HG03342 (cell line): ENCODE results near the gene TTC8.
"Not testable (repeated sequence)": the region's sequence is repeated elsewhere in the genome, so short reads cannot be mapped to it uniquely, and the experiment has no call there.

Source experiments
- ATAC-seq: cut with Tn5 transposase; IDR thresholded peaks from one replicate; pipeline ENCODE4 v1.9.1; 2021; ENCODE audit warnings: mild to moderate bottlenecking, moderate library complexity; ENCODE audit not compliant: unreplicated experiment

The TTC8 gene

GRCh38 chr14:88823968-88824313, 510 bp upstream of the TTC8 start:
- peak; percentile 8 for ATAC-seq

DNA sequence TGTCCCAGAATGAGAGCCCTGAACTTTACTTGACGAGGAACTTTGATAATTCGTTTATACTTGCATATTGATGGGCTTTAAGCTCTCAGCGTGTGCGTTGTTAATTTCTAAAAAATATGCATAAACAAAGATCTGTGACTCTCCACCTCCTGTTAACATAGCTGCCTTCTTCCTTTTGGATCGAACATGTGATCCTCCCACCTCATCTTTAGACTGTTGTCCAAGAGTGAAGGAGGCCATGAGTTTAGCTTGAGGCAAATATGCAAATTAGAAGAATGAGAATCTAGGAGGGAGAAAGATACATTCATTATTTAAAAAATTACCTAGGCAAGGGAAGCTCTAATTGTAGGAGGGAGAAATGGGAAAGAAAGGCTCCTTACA, 617 bp downstream of the TTC8 start:
- no peak for ATAC-seq

- no peak for ATAC-seq
Observed at GRCh38 chr14:88825503-88825902, 1.1 kb downstream of the TTC8 start.

- no peak for ATAC-seq
Observed at GRCh38 chr14:88829188-88829587, 4.7 kb downstream of the TTC8 start.

GRCh38 chr14:88829685-88830302, 5.3 kb downstream of the TTC8 start:
- no peak for ATAC-seq

DNA sequence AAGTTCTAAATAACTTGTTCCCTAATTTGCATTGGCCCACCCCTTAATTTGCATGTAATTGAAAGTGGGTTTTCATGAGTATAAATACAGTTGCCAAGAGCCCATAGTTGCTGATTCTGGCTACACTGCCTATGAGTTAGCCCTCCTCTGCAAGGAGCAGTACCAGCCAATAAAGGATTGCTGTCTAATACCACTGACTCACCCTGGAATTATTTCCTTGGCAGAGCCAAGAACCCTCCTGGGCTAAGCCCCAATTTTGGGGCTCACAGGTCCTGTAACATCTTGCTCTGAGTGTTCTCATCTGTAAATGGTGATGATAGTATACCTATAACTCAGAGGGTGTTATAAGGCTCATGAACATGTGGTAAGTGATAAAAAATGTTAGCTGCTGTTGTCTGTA, 6.8 kb downstream of the TTC8 start:
- ATAC-seq: no peak

DNA sequence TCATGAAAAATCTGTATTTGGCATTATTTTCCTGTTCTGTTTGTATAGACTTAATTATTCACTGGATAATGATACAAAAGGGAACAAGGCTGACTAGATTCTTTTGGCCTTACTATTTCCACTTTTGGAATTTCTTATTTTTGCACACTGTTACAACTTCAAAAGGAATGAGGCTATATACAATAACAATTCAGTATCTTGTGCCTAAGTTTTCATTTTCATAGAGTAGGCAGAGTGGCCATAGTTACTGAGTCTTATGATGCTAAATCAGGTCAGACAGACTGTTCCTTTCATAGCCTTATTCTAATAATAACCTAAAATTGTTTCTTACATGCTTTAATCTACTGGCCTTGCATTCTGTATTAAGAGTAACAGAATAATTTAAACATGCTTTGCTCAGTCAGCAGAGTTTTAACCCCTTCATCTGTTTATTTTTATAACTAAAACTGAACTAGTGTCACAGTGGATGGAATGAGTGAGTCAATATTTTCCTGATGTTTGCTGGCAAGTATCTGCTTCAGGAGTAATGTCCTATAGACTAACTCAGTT, 10.5 kb downstream of the TTC8 start:
- no peak for ATAC-seq

- no peak for ATAC-seq
Observed at GRCh38 chr14:88835661-88836060, 11.2 kb downstream of the TTC8 start.

GRCh38 chr14:88837495-88837894, 13.0 kb downstream of the TTC8 start:
- no peak for ATAC-seq

- ATAC-seq: no peak
Observed at GRCh38 chr14:88838015-88838414, 13.6 kb downstream of the TTC8 start.

GRCh38 chr14:88840926-88841325, 16.5 kb downstream of the TTC8 start:
- no peak for ATAC-seq

DNA sequence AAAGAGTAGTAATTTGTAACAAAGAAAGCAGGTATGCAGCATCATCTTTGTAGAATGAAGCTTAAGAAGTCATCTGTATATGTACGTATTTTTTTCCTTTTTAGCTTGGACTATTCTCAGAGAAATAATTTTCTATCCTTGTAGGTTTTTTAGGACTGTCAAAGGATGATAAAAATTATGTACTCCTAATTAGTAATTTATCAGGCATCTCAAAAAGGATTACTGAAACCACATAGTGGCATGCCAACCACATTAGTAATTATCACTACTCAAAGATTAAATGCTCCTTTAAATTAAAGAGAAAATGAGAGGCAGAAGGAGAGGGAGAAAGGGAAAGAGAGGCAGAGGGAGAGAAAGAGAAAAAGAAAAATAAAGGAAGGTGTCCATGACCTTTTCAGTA, 17.3 kb downstream of the TTC8 start:
- ATAC-seq: no peak

DNA sequence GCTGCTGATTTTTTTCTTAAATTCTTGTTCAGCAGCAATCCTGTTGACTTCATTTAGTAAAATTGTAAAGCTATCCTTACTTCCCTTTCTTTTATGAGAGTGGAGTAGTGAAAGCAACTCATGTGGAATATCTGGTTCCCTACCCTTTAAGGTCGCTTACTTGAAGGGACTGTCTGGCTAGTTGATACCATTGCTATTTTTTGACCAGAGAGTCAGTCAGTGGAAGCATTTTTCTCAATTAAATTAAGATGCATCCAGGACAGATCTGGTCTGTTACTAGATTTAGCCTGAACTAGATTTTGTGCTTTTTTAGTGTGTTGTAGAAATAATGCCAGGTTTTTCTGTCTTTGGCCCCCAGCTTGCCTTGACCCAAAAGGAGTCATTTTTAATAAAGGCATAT, 18.0 kb downstream of the TTC8 start:
- no peak for ATAC-seq

GRCh38 chr14:88844980-88845491, 20.6 kb downstream of the TTC8 start:
- ATAC-seq: no peak

DNA sequence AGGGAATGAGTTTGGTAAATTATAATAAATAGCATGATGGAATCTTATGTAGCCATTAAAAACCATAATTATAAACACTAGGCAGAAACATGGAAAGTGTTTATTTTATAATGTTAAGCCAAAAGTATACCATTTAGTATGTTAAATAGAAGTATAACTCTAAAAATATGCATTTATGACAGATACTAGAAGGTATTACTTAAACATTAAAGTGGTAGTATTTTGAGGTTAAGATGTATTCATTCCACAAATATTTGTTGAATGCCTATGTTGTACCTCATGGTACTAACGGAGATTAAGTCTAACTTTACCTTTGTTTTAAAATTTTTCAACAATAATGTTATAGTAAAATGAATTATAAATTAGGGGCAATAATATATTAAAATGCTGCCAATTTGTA, 24.1 kb downstream of the TTC8 start:
- ATAC-seq: no peak

DNA sequence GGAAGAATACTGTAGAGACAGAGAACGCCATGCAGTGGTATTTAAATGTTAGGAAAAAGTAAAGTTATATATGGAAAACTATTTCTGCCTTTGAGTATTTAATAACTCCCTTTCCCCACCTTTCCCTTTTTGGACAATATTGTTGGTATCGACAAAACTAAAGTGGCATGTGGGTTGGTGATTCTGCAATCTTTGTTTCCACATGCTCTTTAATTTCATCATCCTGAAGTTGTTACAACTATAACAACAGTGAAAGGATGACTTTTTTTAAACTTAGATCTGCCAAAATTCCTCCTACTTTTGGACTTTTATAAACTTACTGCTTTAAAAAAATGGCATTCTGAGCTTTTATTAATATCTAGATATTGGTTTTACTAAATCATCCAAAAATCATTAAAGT, 25.3 kb downstream of the TTC8 start:
- ATAC-seq: no peak

GRCh38 chr14:88851587-88851986, 27.1 kb downstream of the TTC8 start:
- no peak for ATAC-seq

GRCh38 chr14:88852632-88853031, 28.2 kb downstream of the TTC8 start:
- no peak for ATAC-seq

DNA sequence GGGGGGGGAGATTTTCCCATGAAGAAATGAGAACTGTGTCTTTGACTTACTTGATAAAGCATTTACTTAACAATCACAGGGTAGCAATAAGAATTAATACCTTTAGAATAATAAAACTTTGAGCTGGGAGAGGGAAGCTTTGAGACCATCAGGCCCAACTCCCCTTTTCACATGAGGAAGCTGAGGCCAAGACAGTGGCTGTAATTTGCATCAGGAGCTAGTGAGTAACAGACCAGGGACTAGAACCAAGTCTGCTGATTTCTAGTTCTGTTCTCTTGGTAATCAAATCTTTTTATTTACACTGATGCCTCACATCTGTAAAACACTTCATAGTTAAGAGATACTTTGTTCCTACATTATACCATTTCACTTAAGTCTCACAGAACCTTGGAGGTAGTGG, 28.7 kb downstream of the TTC8 start:
- ATAC-seq: no peak

DNA sequence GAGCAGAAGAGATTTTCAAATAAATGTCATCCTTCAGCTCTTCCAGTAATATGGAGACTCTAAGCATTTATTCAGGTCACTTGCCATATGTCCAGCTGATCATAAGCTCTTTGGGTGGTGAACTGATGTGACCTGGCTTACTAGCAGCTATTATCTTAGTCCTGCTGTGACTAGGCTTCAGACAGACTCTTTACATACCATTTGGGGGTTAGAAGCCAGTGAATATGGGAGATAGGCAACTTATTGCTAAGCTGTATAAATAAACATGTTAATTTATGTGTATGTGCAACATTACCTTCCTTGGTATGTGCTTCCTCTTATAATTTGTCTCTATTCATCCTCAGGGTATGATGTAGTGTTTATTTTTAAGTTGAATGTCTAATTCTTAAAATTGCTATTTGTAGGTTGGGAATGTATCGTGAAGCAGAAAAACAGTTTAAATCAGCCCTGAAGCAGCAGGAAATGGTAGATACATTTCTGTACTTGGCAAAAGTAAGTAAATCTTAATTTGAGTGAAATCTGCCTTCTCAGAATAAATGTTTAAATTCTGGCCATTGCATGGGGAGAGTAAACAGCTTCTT, 32.4 kb downstream of the TTC8 start:
- ATAC-seq: no peak

- ATAC-seq: not testable (repeated sequence)
Observed at GRCh38 chr14:88857861-88858260, 33.4 kb downstream of the TTC8 start.

- ATAC-seq: not testable (repeated sequence)
Observed at GRCh38 chr14:88859118-88859517, 34.7 kb downstream of the TTC8 start.

- ATAC-seq: no peak
Observed at GRCh38 chr14:88863167-88863566, 38.7 kb downstream of the TTC8 start.
